ENCODE measurements around the gene OSBPL8. TPM values are rescaled to one million over a fixed set of nuclear protein-coding genes. Genes with fewer than 3 reads are reported as not detected.

OSBPL8 gene
- total and polyA plus RNA-seq, 10 of the 15 experiments (the other 5 are each of a cell fraction or from before 2014, with no cell fraction given): 10.4 to 58.0 (median 32.0) TPM

DNA sequence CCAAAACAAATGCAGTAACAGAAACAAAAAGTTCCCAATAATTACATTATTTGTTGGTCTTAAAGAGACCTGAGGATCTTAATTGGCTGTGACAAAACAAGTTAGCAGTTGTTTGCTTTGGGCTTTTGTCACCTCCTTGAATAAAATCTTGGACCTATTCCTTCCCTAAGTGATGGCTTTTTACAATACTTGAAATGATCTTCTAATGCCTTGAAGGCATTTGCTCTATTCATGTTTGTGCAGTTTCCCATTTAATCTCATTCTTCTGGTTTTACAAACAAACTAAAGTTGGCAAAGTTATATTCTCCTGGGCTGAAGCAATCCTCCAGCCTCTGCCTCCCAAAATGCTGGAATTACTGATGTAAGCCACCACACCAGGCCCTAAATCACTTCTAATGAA, 98.8 kb downstream of the OSBPL8 start:
- no peak for TF ChIP-seq SRF (IDR thresholded peaks at IDR 0.05; ENCODE audit: low read depth in 2 of 2, low read length in 2 of 2)
- TF ChIP-seq, protein P1, sequence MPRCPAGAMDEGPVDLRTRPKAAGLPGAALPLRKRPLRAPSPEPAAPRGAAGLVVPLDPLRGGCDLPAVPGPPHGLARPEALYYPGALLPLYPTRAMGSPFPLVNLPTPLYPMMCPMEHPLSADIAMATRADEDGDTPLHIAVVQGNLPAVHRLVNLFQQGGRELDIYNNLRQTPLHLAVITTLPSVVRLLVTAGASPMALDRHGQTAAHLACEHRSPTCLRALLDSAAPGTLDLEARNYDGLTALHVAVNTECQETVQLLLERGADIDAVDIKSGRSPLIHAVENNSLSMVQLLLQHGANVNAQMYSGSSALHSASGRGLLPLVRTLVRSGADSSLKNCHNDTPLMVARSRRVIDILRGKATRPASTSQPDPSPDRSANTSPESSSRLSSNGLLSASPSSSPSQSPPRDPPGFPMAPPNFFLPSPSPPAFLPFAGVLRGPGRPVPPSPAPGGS (IDR thresholded peaks at IDR 0.05; ENCODE audit: borderline replicate concordance, insufficient read depth, low read depth, low read length, poor library complexity, severe bottlenecking): no peak
- TF ChIP-seq BHLHE40 (IDR thresholded peaks at IDR 0.05; ENCODE audit: borderline replicate concordance in 1 of 2, low read depth in 2 of 2, low read length in 1 of 2): no peak
- TF ChIP-seq, protein P2, sequence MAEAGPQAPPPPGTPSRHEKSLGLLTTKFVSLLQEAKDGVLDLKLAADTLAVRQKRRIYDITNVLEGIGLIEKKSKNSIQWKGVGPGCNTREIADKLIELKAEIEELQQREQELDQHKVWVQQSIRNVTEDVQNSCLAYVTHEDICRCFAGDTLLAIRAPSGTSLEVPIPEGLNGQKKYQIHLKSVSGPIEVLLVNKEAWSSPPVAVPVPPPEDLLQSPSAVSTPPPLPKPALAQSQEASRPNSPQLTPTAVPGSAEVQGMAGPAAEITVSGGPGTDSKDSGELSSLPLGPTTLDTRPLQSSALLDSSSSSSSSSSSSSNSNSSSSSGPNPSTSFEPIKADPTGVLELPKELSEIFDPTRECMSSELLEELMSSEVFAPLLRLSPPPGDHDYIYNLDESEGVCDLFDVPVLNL (IDR thresholded peaks at IDR 0.05; ENCODE audit: low read depth, low read length): no peak
- no peak for TF ChIP-seq NFIC (IDR thresholded peaks at IDR 0.05; ENCODE audit: low read depth, low read length)
- intact Hi-C loops (cut with micrococcal nuclease; ENCODE audit: unreplicated experiment) (no loop called here), in situ Hi-C loops (cut with MboI) (no loop called here)
- Histone ChIP-seq H3K27me3 (replicated peaks in 1 of 2; ENCODE audit: control insufficient read depth in 2 of 2, insufficient read depth in 2 of 2, low read length in 1 of 2) (no peaks in the 10 kb centered on the region), H4K20me1 (ENCODE audit: control insufficient read depth, insufficient read depth) (no peaks in the 10 kb centered on the region), H3K4me1 (ENCODE audit: control insufficient read depth, insufficient read depth, low read length) (no peaks in the 10 kb centered on the region), H3K9ac (ENCODE audit: control insufficient read depth, insufficient read depth, low read length) (no peak overlapping the region), H3K4me2 (ENCODE audit: control insufficient read depth, insufficient read depth) (no peak overlapping the region), H3K36me3 (ENCODE audit: control insufficient read depth in 2 of 2, insufficient read depth in 2 of 2, low read length in 1 of 2) (no peaks in the 10 kb centered on the region), H3K9me3 (replicated peaks; ENCODE audit: control insufficient read depth, insufficient read depth, low read length) (no peaks in the 10 kb centered on the region), H2AFZ (ENCODE audit: control insufficient read depth, low read depth, low read length) (no peak overlapping the region), H3K4me3 (no peak overlapping the region), H3K27ac (ENCODE audit: control insufficient read depth, insufficient read depth) (no peak overlapping the region), H3K79me2 (ENCODE audit: control insufficient read depth, insufficient read depth, low read length) (no peaks in the 10 kb centered on the region)
- DNase-seq (ENCODE audit: low read depth, low spot score) (no peak), ATAC-seq (no peak), FAIRE-seq (no peak)
- ChIA-PET CTCF (interaction anchor here (0.6 to 1.6 kb wide), 3 partner anchors 9 to 977 kb away, joined by 4 to 11 read pairs (median 5); no protein-coding TSS in a partner anchor), RAD21 (ENCODE audit: unreplicated experiment) (no interaction called here), POLR2A (interaction anchor here (0.7 kb wide), 1 partner anchor 96 kb away, joined by 3 read pairs; no protein-coding TSS in a partner anchor), SMC1A (ENCODE audit: uncharacterized antibody, unreplicated experiment) (interaction anchor here (1.0 kb wide), 1 partner anchor 9 kb away, joined by 6 read pairs; no protein-coding TSS in a partner anchor)
- BruUV-seq (replicated peaks): no TSS peak

Data from GM12878 (cell line).